WTC11 (cell line): ENCODE results near the gene NBEAL1. TPM values are rescaled to one million over a fixed set of nuclear protein-coding genes. Genes with fewer than 3 reads are reported as not detected.

Experiments
- ATAC-seq: fragments of 200-7000 bp; cut with Tn5 transposase; 2 replicates; pipeline ENCODE4 v1.10.0; 2021; ENCODE audit warnings: mild to moderate bottlenecking, moderate library complexity
- CTCF ChIA-PET: fragments of 300-600 bp; sonication (Branson Sonifier 250); formaldehyde crosslinking; loops from one replicate; lab custom pipeline; 2021; ENCODE audit warnings: antibody characterized with exemption; lab: Charles Lee
- POLR2A ChIA-PET: fragments of 350-600 bp; sonication (Branson Sonifier 250); formaldehyde crosslinking; loops from one replicate; lab custom pipeline; 2021; ENCODE audit warnings: antibody characterized with exemption; lab: Charles Lee
- DNase-seq: peaks from one replicate; pipeline ENCODE4 v3.0.0; 2021; ENCODE audit warnings: low spot score
- H3K27ac Mint-ChIP-seq: 2 replicates; pipeline ENCODE4 v1.8.0; 2021; ENCODE audit warnings: mixed read lengths
- H3K27me3 Mint-ChIP-seq: 2 replicates; pipeline ENCODE4 v1.8.0; 2021; ENCODE audit warnings: low read depth, mild to moderate bottlenecking, moderate library complexity, mixed read lengths
- H3K36me3 Mint-ChIP-seq: 2 replicates; pipeline ENCODE4 v1.8.0; 2021; ENCODE audit warnings: mixed read lengths
- H3K4me1 Mint-ChIP-seq: 2 replicates; pipeline ENCODE4 v1.8.0; 2022; ENCODE audit warnings: mixed read lengths
- H3K4me3 Mint-ChIP-seq: 2 replicates; pipeline ENCODE4 v1.8.0; 2021; ENCODE audit warnings: mild to moderate bottlenecking, moderate library complexity, mixed read lengths
- H3K9me3 Mint-ChIP-seq: 2 replicates; pipeline ENCODE4 v1.8.0; 2021; ENCODE audit warnings: mixed read lengths
- CREM ChIP-seq: sonication (generic); formaldehyde crosslinking; IDR thresholded peaks from 2 replicates; pipeline ENCODE4 v1.8.1; 2022; ENCODE audit warnings: mild to moderate bottlenecking, missing genetic modification reagents, moderate library complexity
- EMX1 ChIP-seq: fragments of 250-450 bp; sonication (Bioruptor Pico); IDR thresholded peaks from 2 replicates; pipeline ENCODE4 v1.8.0; 2021; ENCODE audit warnings: mild to moderate bottlenecking
- ESRRA ChIP-seq: sonication (generic); formaldehyde crosslinking; IDR thresholded peaks from 2 replicates; pipeline ENCODE4 v1.8.1; 2022; ENCODE audit warnings: mild to moderate bottlenecking, missing genetic modification reagents, borderline replicate concordance
- FOXJ3 ChIP-seq: sonication (generic); formaldehyde crosslinking; IDR thresholded peaks from 2 replicates; pipeline ENCODE4 v1.9.0; 2021; ENCODE audit warnings: missing genetic modification reagents, mild to moderate bottlenecking, borderline replicate concordance
- FOXP1 ChIP-seq: sonication (generic); formaldehyde crosslinking; IDR thresholded peaks from 2 replicates; pipeline ENCODE4 v1.8.0; 2022; ENCODE audit warnings: missing genetic modification reagents, mild to moderate bottlenecking, moderate library complexity, borderline replicate concordance
- GTF2I ChIP-seq: fragments of 250-450 bp; sonication (Bioruptor Pico); conservative IDR thresholded peaks from 2 replicates; pipeline ENCODE4 v1.4.0; 2021; ENCODE audit warnings: mild to moderate bottlenecking
- SMAD3 ChIP-seq: sonication (generic); formaldehyde crosslinking; IDR thresholded peaks from 2 replicates; pipeline ENCODE4 v1.8.0; 2022; ENCODE audit warnings: missing genetic modification reagents, mild to moderate bottlenecking, borderline replicate concordance
- SMAD4 ChIP-seq: sonication (generic); formaldehyde crosslinking; IDR thresholded peaks from 2 replicates; pipeline ENCODE4 v1.8.0; 2022; ENCODE audit warnings: mild to moderate bottlenecking, missing genetic modification reagents
- TEAD1 ChIP-seq: sonication (generic); formaldehyde crosslinking; IDR thresholded peaks from 2 replicates; pipeline ENCODE4 v1.8.0; 2022; ENCODE audit warnings: mild to moderate bottlenecking, missing genetic modification reagents
- ZNF281 ChIP-seq: sonication (generic); formaldehyde crosslinking; IDR thresholded peaks from 2 replicates; pipeline ENCODE4 v1.8.0; 2023; ENCODE audit warnings: mild to moderate bottlenecking, missing genetic modification reagents
- ZNF425 ChIP-seq: fragments of 250-450 bp; sonication (Bioruptor Pico); conservative IDR thresholded peaks from 2 replicates; pipeline ENCODE4 v1.9.0; 2021; ENCODE audit warnings: mild to moderate bottlenecking
- total RNA-seq: library from RNA; stranded (reverse); gene quantifications from 3 replicates; pipeline ENCODE4 v1.2.3, GENCODE V29; 2021
- TF ChIP-seq, protein P1 (sequence below): sonication (generic); formaldehyde crosslinking; IDR thresholded peaks from 2 replicates; pipeline ENCODE4 v1.8.0; 2022; ENCODE audit warnings: mild to moderate bottlenecking, missing genetic modification reagents
- TF ChIP-seq, protein P2 (sequence below): sonication (generic); formaldehyde crosslinking; IDR thresholded peaks from 2 replicates; pipeline ENCODE4 v1.8.1; 2022; ENCODE audit warnings: mild to moderate bottlenecking, moderate library complexity, missing genetic modification reagents
- TF ChIP-seq, protein P3 (sequence below): sonication (generic); formaldehyde crosslinking; IDR thresholded peaks from 2 replicates; pipeline ENCODE4 v1.8.1; 2023; ENCODE audit warnings: mild to moderate bottlenecking, missing genetic modification reagents, borderline replicate concordance
- TF ChIP-seq, protein P4 (sequence below): fragments of 250-450 bp; sonication (Bioruptor Pico); IDR thresholded peaks from 2 replicates; pipeline ENCODE4 v1.9.0; 2021; ENCODE audit warnings: moderate library complexity, mild to moderate bottlenecking, inconsistent platforms, borderline replicate concordance

Gene NBEAL1
- total RNA-seq, 1 experiment from 2014 or later = 10.5 TPM

DNA sequence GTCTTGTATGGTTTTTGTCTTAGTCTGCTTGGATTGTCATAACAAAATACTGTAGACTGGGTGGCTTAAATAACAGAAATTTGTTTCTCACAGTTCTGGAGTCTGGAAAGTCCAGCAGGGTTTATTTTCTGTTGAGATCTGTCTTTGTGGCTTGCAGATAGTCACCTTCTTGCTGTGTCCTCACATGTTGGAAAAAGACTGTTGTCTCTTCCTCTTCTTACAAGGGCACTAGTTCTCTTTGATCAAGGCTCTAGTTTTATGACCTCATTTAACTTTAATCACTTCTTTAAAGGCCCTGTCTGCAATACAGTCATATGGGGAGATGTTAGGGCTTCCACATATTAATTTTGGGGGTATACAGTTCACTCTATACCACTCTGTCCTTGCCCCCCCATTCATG, 56.5 kb downstream of the NBEAL1 start (continued):
- TF ChIP-seq EMX1 (CRISPR knock-in tag) (no peak), TEAD1 (CRISPR knock-in tag) (no peak), SMAD4 (CRISPR knock-in tag) (no peak), ZNF281 (CRISPR knock-in tag) (no peak), ESRRA (CRISPR knock-in tag) (no peak), SMAD3 (CRISPR knock-in tag) (no peak)
- TF ChIP-seq, protein P1, sequence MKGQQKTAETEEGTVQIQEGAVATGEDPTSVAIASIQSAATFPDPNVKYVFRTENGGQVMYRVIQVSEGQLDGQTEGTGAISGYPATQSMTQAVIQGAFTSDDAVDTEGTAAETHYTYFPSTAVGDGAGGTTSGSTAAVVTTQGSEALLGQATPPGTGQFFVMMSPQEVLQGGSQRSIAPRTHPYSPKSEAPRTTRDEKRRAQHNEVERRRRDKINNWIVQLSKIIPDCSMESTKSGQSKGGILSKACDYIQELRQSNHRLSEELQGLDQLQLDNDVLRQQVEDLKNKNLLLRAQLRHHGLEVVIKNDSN (CRISPR knock-in tag) = no peak

DNA sequence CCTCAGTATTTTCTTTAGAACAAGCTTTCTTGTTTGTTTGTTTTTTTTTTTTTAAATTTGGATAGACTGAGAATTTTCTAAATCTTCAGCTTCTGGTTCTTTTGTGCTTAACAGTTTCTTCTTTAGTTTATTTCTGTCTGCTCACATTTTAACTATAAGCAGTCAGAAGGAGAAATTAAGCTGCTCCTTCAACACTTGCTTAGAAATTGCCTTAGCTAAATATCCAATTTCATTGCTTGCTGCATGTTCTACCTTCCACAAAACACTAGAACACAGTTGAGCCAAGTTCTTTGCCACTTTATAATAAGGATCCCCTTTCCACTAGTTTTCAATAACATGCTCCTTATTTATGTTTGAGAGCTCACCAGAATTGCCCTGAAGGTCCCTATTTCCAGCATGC, 57.7 kb downstream of the NBEAL1 start:
- peaks cover 18% of the 10 kb centered on the region for H3K36me3 Mint-ChIP-seq
- H3K9me3 Mint-ChIP-seq = peaks cover 17% of the 10 kb centered on the region
- H3K27me3 Mint-ChIP-seq = no peaks in the 10 kb centered on the region; the same call in 1 of the 2 replicates
- ChIA-PET POLR2A (no interaction called here), CTCF (no interaction called here)
- H3K27ac Mint-ChIP-seq = no peak overlapping the region
- TF ChIP-seq TEAD1 (CRISPR knock-in tag) = no peak
- no peak overlapping the region for H3K4me3 Mint-ChIP-seq
- H3K4me1 Mint-ChIP-seq = no peaks in the 10 kb centered on the region
- ATAC-seq (no peak), DNase-seq (no peak)

- no peak for ATAC-seq
- POLR2A ChIA-PET = no interaction called here
- no peaks in the 10 kb centered on the region for H3K27me3 Mint-ChIP-seq
These were observed 62.8 kb downstream of the NBEAL1 start for GRCh38 chr2:203077451-203077850.

DNA sequence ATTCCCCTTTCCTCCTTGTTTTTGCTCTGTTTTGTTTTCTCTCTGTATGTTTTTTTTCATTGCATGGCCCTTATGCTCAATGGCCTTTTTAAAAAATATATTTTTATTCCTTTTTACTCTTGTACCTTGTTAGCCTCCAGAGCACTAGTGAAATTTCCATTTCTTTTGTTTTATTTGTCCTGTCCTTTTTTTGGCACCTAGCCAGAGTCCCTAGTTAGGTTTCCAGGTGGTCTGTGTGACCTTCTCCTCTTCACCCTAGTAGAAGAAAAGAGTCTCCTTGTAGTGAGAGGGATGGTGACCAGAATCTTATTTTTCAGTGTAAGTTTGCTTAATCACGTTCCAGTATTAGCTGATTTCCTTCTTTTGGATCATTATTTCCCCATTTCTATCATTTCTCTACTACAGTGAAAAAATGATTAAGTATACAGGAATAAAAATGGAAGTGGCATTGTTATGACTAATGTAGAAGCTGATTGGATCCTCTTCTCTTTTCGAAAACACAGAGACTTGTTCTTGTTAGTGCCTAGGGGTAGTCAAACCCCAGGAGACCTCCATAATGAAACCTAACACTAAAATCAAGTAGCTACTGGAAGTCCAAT, 65.9 kb downstream of the NBEAL1 start:
- CTCF ChIA-PET = no interaction called here
- H3K9me3 Mint-ChIP-seq = no peaks in the 10 kb centered on the region
- TF ChIP-seq, protein P2, sequence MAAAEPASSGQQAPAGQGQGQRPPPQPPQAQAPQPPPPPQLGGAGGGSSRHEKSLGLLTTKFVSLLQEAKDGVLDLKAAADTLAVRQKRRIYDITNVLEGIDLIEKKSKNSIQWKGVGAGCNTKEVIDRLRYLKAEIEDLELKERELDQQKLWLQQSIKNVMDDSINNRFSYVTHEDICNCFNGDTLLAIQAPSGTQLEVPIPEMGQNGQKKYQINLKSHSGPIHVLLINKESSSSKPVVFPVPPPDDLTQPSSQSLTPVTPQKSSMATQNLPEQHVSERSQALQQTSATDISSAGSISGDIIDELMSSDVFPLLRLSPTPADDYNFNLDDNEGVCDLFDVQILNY (CRISPR knock-in tag) = no peak
- TF ChIP-seq CREM = no peak
- no peak for TF ChIP-seq FOXP1
- TF ChIP-seq, protein P3, sequence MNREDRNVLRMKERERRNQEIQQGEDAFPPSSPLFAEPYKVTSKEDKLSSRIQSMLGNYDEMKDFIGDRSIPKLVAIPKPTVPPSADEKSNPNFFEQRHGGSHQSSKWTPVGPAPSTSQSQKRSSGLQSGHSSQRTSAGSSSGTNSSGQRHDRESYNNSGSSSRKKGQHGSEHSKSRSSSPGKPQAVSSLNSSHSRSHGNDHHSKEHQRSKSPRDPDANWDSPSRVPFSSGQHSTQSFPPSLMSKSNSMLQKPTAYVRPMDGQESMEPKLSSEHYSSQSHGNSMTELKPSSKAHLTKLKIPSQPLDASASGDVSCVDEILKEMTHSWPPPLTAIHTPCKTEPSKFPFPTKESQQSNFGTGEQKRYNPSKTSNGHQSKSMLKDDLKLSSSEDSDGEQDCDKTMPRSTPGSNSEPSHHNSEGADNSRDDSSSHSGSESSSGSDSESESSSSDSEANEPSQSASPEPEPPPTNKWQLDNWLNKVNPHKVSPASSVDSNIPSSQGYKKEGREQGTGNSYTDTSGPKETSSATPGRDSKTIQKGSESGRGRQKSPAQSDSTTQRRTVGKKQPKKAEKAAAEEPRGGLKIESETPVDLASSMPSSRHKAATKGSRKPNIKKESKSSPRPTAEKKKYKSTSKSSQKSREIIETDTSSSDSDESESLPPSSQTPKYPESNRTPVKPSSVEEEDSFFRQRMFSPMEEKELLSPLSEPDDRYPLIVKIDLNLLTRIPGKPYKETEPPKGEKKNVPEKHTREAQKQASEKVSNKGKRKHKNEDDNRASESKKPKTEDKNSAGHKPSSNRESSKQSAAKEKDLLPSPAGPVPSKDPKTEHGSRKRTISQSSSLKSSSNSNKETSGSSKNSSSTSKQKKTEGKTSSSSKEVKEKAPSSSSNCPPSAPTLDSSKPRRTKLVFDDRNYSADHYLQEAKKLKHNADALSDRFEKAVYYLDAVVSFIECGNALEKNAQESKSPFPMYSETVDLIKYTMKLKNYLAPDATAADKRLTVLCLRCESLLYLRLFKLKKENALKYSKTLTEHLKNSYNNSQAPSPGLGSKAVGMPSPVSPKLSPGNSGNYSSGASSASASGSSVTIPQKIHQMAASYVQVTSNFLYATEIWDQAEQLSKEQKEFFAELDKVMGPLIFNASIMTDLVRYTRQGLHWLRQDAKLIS = no peak
- TF ChIP-seq, protein P4, sequence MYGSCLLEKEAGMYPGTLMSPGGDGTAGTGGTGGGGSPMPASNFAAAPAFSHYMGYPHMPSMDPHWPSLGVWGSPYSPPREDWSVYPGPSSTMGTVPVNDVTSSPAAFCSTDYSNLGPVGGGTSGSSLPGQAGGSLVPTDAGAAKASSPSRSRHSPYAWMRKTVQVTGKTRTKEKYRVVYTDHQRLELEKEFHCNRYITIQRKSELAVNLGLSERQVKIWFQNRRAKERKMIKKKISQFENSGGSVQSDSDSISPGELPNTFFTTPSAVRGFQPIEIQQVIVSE (CRISPR knock-in tag) = no peak
- no peak overlapping the region for H3K4me3 Mint-ChIP-seq
- H3K27me3 Mint-ChIP-seq = no peaks in the 10 kb centered on the region
- DNase-seq (no peak), ATAC-seq (no peak)
- no peak overlapping the region for H3K27ac Mint-ChIP-seq
- H3K36me3 Mint-ChIP-seq = no peaks in the 10 kb centered on the region
- no peaks in the 10 kb centered on the region for H3K4me1 Mint-ChIP-seq
- POLR2A ChIA-PET = interaction anchor here (1.3 kb wide), 1 partner anchor 66 kb away, joined by 4 read pairs; the partner anchor contains the start of gene NBEAL1

More at GRCh38 chr2:203077451-203077850, 62.8 kb downstream of the NBEAL1 start:
- CTCF ChIA-PET = no interaction called here
- H3K4me1 Mint-ChIP-seq = no peaks in the 10 kb centered on the region
- H3K9me3 Mint-ChIP-seq = peaks cover 9% of the 10 kb centered on the region
- H3K4me3 Mint-ChIP-seq = no peak overlapping the region
- DNase-seq = no peak
- peaks cover 7% of the 10 kb centered on the region; the same call in 1 of the 2 replicates for H3K36me3 Mint-ChIP-seq
- no peak for TF ChIP-seq ZNF425 (CRISPR knock-in tag)
- TF ChIP-seq SMAD3 (CRISPR knock-in tag) = no peak
- no peak for TF ChIP-seq FOXJ3 (CRISPR knock-in tag)
- no peak for TF ChIP-seq GTF2I (CRISPR knock-in tag)
- H3K27ac Mint-ChIP-seq = no peak overlapping the region
